Neural crest cell (in vitro differentiated cells): ENCODE data around the gene MPP2. TPM values are rescaled to one million over a fixed set of nuclear protein-coding genes. Genes with fewer than 3 reads are reported as not detected.
A peak's percentile ranks its signal among the peaks of the same experiment; 100 is the strongest.

Experiments
- DNase-seq: peaks from one replicate; pipeline ENCODE4 v3.0.0; 2021; ENCODE audit warnings: low read depth, mixed read lengths, low spot score
- H3K27ac Mint-ChIP-seq: one replicate; pipeline ENCODE4 v1.8.0; 2021; ENCODE audit warnings: mild to moderate bottlenecking, mixed read lengths; ENCODE audit not compliant: unreplicated experiment
- H3K27me3 Mint-ChIP-seq: 2 replicates; pipeline ENCODE4 v1.8.0; 2021; ENCODE audit warnings: low read depth, mild to moderate bottlenecking, mixed read lengths
- H3K36me3 Mint-ChIP-seq: 2 replicates; pipeline ENCODE4 v1.8.0; 2021; ENCODE audit warnings: low read depth, mild to moderate bottlenecking, mixed read lengths
- H3K4me1 Mint-ChIP-seq: 2 replicates; pipeline ENCODE4 v1.8.0; 2021; ENCODE audit warnings: mixed read lengths
- H3K4me3 Mint-ChIP-seq: one replicate; pipeline ENCODE4 v1.8.0; 2021; ENCODE audit warnings: mild to moderate bottlenecking, mixed read lengths
- H3K9me3 Mint-ChIP-seq: 2 replicates; pipeline ENCODE4 v1.8.0; 2021; ENCODE audit warnings: mixed read lengths
- total RNA-seq: library from RNA; stranded (reverse); gene quantifications from 2 replicates; pipeline ENCODE4 v1.2.1, GENCODE V29; 2021
- TF ChIP-seq, protein P1 (sequence below): fragments of 200-600 bp; sonication (generic); conservative IDR thresholded peaks from 2 replicates; pipeline ENCODE4 v1.5.0; 2021; ENCODE audit warnings: antibody characterized with exemption, mild to moderate bottlenecking

Gene MPP2
- total RNA-seq, 1 donor from 2014 or later, result 29.8 TPM

DNA sequence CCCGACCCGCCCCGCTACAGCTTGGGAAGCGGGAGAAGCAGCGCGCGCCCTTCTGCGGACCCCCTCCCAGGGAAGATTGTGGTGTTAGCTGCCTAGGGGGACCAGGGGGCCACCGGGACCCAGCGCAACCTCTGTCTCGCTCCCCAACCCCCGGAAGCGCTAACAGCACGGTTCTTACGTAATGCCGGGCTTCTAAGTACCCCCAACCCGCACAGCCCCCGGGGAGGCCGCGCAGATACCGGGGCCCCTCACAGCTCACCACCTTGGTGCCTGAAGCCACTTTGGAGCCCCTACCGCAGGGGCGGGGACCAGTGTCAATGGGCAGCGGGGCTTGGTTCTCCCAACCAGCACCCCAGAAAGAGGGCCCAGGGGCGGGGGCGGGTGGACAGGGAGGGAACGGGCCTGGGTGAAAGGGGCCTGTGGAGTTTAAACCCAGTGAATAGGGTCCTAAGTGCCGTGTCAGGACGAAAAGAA is 348 bp downstream of the MPP2 start:
- no peaks in the 10 kb centered on the region for H3K36me3 Mint-ChIP-seq
- H3K4me3 Mint-ChIP-seq, result peak overlapping the region; percentile 86
- DNase-seq, result no peak
- TF ChIP-seq, protein P1, sequence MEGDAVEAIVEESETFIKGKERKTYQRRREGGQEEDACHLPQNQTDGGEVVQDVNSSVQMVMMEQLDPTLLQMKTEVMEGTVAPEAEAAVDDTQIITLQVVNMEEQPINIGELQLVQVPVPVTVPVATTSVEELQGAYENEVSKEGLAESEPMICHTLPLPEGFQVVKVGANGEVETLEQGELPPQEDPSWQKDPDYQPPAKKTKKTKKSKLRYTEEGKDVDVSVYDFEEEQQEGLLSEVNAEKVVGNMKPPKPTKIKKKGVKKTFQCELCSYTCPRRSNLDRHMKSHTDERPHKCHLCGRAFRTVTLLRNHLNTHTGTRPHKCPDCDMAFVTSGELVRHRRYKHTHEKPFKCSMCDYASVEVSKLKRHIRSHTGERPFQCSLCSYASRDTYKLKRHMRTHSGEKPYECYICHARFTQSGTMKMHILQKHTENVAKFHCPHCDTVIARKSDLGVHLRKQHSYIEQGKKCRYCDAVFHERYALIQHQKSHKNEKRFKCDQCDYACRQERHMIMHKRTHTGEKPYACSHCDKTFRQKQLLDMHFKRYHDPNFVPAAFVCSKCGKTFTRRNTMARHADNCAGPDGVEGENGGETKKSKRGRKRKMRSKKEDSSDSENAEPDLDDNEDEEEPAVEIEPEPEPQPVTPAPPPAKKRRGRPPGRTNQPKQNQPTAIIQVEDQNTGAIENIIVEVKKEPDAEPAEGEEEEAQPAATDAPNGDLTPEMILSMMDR, result no peak
- H3K9me3 Mint-ChIP-seq, result no peaks in the 10 kb centered on the region
- peak overlapping the region; percentile 79 for H3K27ac Mint-ChIP-seq
- H3K4me1 Mint-ChIP-seq, result peaks cover 26% of the 10 kb centered on the region
- peaks cover 19% of the 10 kb centered on the region for H3K27me3 Mint-ChIP-seq

DNA sequence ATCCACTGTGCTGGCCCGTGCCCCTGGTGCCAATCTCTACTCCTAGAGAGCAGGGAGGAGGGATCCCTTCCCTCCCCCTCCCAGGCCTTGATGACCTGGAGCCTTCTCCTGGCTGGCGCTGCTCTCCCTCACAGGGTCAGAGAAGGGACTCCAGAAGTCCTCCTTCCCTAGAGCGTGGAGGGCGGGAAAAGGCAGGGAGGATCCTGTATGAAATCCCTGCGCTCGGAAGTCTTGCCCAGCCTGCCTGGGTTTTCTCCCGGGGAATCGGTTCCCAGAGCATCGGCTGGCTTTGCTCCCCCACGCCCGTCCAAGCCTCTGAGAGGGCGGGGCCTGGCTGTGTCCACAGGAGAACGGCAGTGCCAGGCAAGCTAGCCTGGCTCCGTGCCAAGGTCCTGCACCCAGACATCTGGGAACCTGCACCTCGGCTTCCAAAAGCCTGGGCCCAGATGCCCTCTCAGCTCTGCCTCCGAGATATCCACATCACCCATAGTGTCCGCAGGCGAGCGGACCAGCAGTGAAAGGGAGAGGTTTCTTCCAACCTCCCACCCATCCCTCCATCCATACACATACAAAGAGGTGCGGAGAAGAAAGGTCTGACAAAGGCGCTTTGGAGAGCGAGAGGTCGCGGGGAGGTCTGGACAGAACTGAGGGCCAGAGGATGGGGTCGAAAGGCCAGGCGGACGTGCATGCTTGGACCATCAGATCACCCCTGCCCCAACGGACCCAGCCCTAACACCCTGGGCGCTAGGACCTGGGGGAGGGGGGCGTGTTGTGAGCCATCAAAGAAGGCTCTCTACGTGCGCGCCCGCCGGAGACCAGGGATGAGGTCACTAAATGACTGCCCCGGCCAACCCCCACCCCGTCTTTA is 1.1 kb downstream of the MPP2 start:
- Mint-ChIP-seq H3K9me3 (no peaks in the 10 kb centered on the region), H3K27me3 (peaks cover 19% of the 10 kb centered on the region), H3K36me3 (no peaks in the 10 kb centered on the region), H3K4me3 (peak overlapping the region; percentile 86), H3K27ac (peak overlapping the region; percentile 79), H3K4me1 (peaks cover 34% of the 10 kb centered on the region)
- peak; percentile 61 for DNase-seq
- TF ChIP-seq, protein P1, result no peak

DNA sequence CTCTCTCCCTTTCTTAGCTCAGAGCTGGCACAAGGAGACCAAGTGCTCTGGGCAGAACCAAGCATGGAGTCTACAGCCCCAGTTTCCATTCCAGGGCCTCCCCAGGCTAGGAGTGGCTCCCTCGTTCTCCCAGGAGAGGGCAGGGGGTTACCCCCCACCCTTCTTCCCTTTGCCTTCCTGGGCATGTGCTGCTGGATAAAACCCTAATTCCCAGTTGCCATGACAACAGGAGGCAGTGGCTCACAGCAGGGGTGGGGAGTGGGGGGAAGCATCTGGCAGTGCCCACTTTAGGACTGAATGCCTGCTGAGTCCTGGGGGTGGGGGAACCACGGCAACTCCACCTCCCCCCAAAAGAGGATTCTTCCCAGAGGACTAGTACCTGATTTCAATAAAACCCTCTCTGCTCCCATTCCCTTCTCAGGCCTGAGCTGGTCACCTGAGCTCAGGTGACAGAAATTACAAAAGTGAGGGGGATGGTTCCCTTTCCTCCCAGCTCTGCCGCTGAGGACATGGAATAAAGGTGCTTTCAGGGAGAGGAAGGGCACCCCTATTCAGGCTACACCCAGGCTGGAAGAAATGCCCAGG is 1.8 kb downstream of the MPP2 start:
- Mint-ChIP-seq H3K36me3 (no peaks in the 10 kb centered on the region), H3K27ac (no peak overlapping the region), H3K4me1 (peaks cover 41% of the 10 kb centered on the region), H3K4me3 (peak overlapping the region; percentile 86), H3K9me3 (no peaks in the 10 kb centered on the region), H3K27me3 (peaks cover 19% of the 10 kb centered on the region)
- no peak for DNase-seq
- TF ChIP-seq, protein P1, result no peak

DNA sequence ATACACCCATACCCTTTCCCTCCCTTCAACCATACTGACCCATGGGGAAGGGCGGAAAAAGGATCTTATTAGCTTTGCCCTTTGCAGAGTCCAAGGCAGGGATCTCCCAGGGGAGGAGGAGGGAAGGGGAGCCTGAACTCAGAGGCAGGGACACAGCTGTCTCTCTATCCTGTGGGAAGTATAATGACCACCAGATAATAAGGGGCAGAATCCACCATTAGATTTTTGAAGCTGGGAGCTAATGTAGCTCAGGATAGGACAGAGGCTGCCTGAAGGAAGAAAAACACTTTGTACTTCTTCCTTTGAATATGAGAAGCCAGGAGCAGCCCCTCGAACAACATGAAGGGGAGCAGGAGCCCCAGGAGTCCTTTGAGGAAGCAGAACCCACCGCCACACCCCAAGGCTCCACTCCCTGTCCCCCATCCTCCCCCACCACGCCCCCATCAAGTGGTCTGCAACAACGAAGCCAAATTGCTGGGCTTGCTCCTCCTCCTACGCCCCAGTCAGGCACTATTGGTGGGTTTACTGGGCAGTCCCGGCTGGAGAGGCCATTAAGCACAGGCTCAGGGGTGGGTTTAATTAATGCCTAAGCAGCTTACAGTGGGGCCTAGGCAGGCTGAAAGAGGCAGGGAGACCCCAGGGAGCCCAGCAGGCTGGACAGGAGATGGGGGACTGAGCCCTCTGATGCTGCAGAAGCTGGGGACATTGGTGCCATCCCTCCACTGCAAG is 5.3 kb downstream of the MPP2 start:
- H3K27me3 Mint-ChIP-seq, result peaks cover 3% of the 10 kb centered on the region
- no peaks in the 10 kb centered on the region for H3K9me3 Mint-ChIP-seq
- H3K27ac Mint-ChIP-seq, result no peak overlapping the region
- peaks cover 49% of the 10 kb centered on the region for H3K4me1 Mint-ChIP-seq
- H3K4me3 Mint-ChIP-seq, result peak overlapping the region; percentile 90
- no peaks in the 10 kb centered on the region for H3K36me3 Mint-ChIP-seq
- no peak for DNase-seq
- TF ChIP-seq, protein P1, result no peak
